ENCODE results near the gene KANSL2.
"Not testable (repeated sequence)": the region's sequence is repeated elsewhere in the genome, so short reads cannot be mapped to it uniquely, and the experiment has no call there.

The KANSL2 gene

DNA sequence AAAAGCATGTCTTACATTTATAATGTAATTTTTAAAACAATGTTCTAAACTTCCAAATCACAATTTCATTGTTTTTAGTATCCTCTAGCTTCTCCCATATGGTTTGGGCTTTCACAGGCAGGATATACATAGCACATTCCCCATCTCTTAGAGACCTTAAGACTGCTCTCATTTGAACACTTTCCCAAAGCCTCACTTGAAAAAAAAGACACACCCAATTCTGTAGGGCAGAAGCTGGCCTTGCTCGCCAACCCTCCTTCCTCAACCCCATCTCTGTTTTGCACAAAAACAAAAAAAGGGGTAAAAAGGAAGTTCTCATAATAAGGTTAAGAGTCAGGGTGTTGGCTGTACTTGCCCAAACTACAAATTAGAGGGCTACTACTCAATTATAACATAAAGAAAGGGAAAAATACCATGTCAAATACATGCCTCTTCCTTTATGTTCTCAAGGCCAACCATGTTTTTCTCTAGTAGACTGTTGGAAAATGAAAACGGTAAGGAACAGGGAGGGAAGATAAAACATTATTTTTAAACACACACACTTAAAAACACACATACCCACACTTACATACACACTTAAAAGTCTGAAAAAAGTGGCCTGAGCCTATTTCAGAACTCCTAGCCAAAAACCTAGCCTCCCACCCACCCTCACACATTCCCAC, 9.9 kb upstream of the KANSL2 start:
- Histone ChIP-seq H3K9ac (ENCODE audit: low read depth, low read length) (no peak overlapping the region), H3K4me1 (ENCODE audit: insufficient read depth, low read length) (no peaks in the 10 kb centered on the region), H3K36me3 (ENCODE audit: insufficient read depth, low read length) (peaks cover 18% of the 10 kb centered on the region), H3K9me3 (ENCODE audit: control insufficient read depth, insufficient read depth, low read length) (no peaks in the 10 kb centered on the region)

DNA sequence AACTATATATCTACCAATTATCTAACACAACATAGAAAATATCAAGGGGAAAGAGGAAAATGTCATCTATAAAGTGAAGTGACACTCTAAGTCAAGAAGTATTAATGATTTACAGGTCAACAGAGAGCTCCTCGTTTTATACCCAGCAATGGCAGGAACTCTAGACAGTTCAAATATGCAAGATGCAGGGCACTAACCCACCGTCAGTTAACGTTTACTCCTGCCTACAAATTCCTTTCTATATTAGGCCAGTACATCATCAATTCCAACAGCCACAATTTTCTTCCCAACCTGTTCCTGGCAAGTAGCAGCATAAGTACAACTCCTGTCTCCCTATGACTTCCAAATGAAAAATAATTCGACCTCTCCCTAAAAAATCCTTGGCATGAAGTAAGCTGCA, 9.0 kb upstream of the KANSL2 start:
- peaks cover 18% of the 10 kb centered on the region for H3K36me3 ChIP-seq (ENCODE audit: insufficient read depth, low read length)
- H3K9ac ChIP-seq (ENCODE audit: low read depth, low read length): no peak overlapping the region
- no peaks in the 10 kb centered on the region for H3K9me3 ChIP-seq (ENCODE audit: control insufficient read depth, insufficient read depth, low read length)
- no peaks in the 10 kb centered on the region for H3K4me1 ChIP-seq (ENCODE audit: insufficient read depth, low read length)

DNA sequence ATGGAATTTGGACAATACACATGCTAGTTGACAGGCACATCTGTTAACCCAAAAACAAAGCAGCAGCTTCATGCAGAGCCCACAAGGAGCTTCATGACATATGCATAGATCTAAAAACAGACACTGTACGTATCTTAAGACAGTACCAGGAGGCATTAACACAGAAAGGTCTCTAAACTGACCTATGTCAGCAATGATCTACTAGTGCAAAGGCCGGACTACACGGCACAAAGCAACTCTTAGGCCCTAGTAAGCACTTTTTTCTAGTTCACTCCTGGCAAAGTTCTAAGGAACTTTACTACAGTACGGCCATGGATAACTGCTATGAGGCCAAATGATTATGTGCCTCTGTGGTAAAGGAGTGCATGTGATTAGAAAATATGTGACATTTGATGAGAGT, 8.4 kb upstream of the KANSL2 start:
- no peak overlapping the region for H3K9ac ChIP-seq (ENCODE audit: low read depth, low read length)
- no peaks in the 10 kb centered on the region for H3K4me1 ChIP-seq (ENCODE audit: insufficient read depth, low read length)
- H3K9me3 ChIP-seq (ENCODE audit: control insufficient read depth, insufficient read depth, low read length): no peaks in the 10 kb centered on the region
- peaks cover 14% of the 10 kb centered on the region for H3K36me3 ChIP-seq (ENCODE audit: insufficient read depth, low read length)

DNA sequence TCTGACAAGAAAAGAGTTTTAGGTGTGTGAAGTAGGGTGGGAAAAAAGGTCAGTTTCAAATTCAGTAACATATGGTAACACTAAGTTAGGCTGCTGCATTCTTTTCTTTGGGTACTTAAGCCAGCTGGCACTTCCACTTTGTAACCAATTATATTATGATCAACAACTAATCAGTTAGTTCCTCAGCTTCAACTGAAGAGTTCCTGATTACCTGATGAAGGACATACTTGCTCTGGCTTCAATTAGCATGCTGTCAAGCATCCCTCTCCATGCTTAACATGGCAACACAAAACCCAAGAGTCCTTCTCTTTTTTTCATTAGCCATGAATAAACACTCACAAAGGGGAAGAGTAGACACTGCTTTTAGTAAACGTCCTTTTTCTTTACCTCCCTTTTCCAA, 6.8 kb upstream of the KANSL2 start:
- no peaks in the 10 kb centered on the region for H3K4me1 ChIP-seq (ENCODE audit: insufficient read depth, low read length)
- no peak overlapping the region for H3K9ac ChIP-seq (ENCODE audit: low read depth, low read length)
- peaks cover 12% of the 10 kb centered on the region for H3K36me3 ChIP-seq (ENCODE audit: insufficient read depth, low read length)
- no peaks in the 10 kb centered on the region for H3K9me3 ChIP-seq (ENCODE audit: control insufficient read depth, insufficient read depth, low read length)

DNA sequence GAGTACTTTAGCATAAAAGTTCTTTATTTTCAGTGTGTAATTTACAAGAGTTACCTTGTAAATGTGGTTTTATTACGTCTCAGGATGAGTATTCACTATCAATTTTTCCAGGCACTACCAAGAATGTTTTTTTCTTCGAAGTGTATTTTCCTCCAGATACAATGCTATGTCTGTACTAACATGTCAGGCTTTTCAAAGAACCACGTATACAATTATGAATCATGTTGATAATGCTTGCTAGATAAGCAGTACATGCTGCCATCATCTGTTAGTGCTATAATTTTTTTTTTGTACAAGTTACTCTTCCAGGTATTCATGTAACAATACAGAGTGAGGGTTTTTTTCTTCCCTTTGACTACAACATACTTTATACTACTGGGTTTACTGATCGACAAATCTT, 5.6 kb upstream of the KANSL2 start:
- Histone ChIP-seq H3K36me3 (ENCODE audit: insufficient read depth, low read length) (peaks cover 4% of the 10 kb centered on the region; the same call in 1 of the 2 replicates), H3K4me1 (ENCODE audit: insufficient read depth, low read length) (no peaks in the 10 kb centered on the region), H3K9me3 (ENCODE audit: control insufficient read depth, insufficient read depth, low read length) (no peaks in the 10 kb centered on the region), H3K9ac (ENCODE audit: low read depth, low read length) (no peak overlapping the region)

DNA sequence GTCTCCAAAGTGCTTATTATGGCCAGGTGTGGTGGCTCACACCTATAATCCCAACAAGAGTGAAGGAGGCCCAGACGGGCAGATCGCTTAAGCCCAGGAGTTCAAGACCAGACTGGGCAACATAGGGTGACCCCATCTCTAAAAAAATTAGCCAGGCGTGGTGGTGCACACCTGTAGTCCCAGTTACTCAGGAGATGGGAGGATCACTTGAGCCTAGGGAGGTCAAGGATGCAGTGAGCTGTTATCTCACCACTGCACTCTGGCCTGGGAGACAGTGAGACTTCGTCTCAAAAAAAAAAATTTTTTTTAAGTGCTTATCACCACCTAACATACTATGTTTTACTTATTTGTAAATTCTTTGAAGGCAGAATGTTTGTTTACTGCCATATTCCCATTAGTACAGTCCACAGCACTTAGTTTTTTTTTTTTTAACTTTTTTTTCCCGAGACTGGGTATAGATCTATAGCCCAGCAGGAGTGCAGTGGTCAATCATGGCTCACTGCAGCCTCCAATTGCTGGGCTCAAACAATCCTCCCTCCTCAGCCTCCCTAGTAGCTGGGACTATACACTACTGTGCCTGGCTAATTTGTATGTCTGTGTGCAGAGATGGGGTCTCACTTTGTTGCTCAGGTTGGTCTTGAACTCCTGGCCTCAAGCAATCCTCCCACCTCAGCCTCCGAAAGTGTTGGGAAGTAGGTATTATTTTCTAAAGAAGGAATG, 4.7 kb upstream of the KANSL2 start:
- no peaks in the 10 kb centered on the region for H3K9me3 ChIP-seq (ENCODE audit: control insufficient read depth, insufficient read depth, low read length)

DNA sequence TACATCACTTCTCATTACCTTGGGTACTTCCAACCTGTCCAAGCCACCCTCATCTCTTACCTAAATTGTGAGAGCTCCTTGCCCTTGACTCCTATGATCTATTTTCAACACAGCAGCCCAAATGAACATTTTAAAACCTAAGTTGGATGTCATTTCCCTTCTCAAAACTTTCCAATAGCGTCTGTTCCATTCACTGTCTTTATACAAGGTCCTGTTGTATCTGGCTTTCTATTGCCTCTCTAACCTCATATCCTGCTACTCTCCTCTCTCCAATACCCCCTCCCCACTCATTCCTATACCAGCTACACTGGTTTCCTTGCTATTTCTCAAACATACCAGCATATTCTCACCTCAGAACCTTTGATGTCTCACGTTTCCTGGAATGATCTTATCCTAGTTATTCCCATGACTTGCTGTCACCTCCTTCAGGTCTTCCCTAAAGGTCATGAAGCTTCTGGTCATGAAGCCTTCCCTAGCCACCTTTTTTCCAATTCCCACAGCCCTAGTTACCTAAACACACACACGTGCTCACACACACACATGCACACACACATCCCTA, 4.1 kb upstream of the KANSL2 start:
- no peaks in the 10 kb centered on the region for H3K9me3 ChIP-seq (ENCODE audit: control insufficient read depth, insufficient read depth, low read length)
- no peak overlapping the region for H3K9ac ChIP-seq (ENCODE audit: low read depth, low read length)
- no peaks in the 10 kb centered on the region for H3K36me3 ChIP-seq (ENCODE audit: insufficient read depth, low read length)
- no peaks in the 10 kb centered on the region for H3K4me1 ChIP-seq (ENCODE audit: insufficient read depth, low read length)

More for the DNA sequence above, 4.7 kb upstream of the KANSL2 start:
- Histone ChIP-seq H3K4me1 (ENCODE audit: insufficient read depth, low read length) (no peaks in the 10 kb centered on the region), H3K9ac (ENCODE audit: low read depth, low read length) (no peak overlapping the region), H3K36me3 (ENCODE audit: insufficient read depth, low read length) (peaks cover under 1% of the 10 kb centered on the region; the same call in 1 of the 2 replicates)

DNA sequence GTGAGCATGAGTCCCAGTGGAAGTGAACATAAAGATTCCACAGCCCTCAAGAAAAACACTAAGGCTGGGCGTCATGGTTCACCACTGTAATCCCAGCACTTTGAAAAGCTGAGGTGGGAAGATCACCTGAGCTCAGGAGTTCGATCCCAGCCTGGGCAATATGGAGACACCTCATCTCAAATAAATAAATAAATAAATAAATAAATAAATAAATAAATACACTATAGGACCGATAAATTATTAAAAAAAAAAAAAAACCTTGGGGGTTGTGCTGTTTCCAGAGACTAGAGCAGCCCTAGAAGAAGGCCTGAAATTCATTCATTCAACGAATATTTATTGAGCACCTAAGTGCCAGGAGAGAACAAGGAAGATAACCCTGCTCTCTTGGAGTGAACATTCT, 1.5 kb upstream of the KANSL2 start:
- Histone ChIP-seq H3K9me3 (ENCODE audit: control insufficient read depth, insufficient read depth, low read length) (no peaks in the 10 kb centered on the region), H3K4me1 (ENCODE audit: insufficient read depth, low read length) (peaks cover 4% of the 10 kb centered on the region), H3K36me3 (ENCODE audit: insufficient read depth, low read length) (peaks cover 11% of the 10 kb centered on the region; the same call in 1 of the 2 replicates), H3K9ac (ENCODE audit: low read depth, low read length) (no peak overlapping the region)

DNA sequence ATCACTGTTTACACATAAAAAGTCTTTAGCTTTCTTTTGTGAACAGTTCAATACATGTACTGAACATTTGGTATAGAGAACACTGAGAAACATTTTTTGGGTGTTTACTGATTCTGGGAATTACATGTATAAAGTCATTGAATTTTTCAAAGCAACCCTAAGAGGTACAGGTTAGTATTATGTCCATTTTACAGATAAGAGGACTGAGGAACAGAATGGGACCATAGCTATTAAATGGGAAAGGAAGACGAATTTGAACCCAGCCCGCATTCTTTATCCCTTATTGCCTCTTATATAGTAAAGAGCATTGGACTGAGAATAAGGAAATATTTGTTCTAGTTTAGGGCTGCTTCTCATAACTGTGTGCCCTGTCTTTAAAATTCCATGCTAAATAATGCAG, 889 bp upstream of the KANSL2 start:
- Histone ChIP-seq H3K9ac (ENCODE audit: low read depth, low read length) (peak overlapping the region; percentile 77; the same call in 1 of the 2 replicates), H3K9me3 (ENCODE audit: control insufficient read depth, insufficient read depth, low read length) (no peaks in the 10 kb centered on the region), H3K4me1 (ENCODE audit: insufficient read depth, low read length) (peaks cover 4% of the 10 kb centered on the region), H3K36me3 (ENCODE audit: insufficient read depth, low read length) (peaks cover 13% of the 10 kb centered on the region; the same call in 1 of the 2 replicates)

DNA sequence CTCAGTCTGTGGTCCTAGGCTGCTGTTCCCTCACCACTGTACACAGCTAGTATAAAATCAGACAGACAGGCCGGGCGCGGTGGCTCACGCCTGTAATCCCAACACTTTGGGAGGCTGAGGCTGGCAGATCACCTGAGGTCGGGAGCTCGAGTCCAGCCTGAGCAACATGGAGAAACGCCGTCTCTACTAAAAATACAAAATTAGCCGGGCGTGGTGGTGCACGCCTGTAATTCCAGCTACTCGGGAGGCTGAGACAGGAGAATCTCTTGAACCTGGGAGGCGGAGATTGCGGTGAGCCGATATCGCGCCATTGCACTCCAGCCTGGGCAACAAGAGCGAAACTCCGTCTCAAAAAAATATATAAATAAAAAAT, 481 bp upstream of the KANSL2 start:
- not testable (repeated sequence) for H3K4me1 ChIP-seq (ENCODE audit: insufficient read depth, low read length); H3K9me3 ChIP-seq (ENCODE audit: control insufficient read depth, insufficient read depth, low read length)
- Histone ChIP-seq H3K36me3 (ENCODE audit: insufficient read depth, low read length) (peaks cover 13% of the 10 kb centered on the region; the same call in 1 of the 2 replicates), H3K9ac (ENCODE audit: low read depth, low read length) (peak overlapping the region; percentile 77)

DNA sequence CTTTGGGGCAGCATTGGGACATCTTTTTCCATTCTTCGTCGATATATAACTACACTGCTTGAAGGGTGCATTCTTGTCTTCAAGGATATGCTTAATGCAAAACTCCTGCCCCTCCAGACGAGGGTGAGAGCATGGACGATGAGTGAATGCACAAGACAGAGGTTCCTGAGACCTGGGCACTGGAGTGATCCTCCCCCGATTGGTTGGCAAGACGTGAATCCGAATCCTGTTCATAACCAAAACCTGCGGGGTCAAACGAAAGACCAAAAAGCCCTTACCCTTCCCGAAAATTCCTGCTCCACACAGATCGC, 684 bp downstream of the KANSL2 start:
- Histone ChIP-seq H3K9me3 (ENCODE audit: control insufficient read depth, insufficient read depth, low read length) (no peaks in the 10 kb centered on the region), H3K9ac (ENCODE audit: low read depth, low read length) (peak overlapping the region; percentile 77), H3K4me1 (ENCODE audit: insufficient read depth, low read length) (peaks cover 4% of the 10 kb centered on the region), H3K36me3 (ENCODE audit: insufficient read depth, low read length) (peaks cover 13% of the 10 kb centered on the region; the same call in 1 of the 2 replicates)

DNA sequence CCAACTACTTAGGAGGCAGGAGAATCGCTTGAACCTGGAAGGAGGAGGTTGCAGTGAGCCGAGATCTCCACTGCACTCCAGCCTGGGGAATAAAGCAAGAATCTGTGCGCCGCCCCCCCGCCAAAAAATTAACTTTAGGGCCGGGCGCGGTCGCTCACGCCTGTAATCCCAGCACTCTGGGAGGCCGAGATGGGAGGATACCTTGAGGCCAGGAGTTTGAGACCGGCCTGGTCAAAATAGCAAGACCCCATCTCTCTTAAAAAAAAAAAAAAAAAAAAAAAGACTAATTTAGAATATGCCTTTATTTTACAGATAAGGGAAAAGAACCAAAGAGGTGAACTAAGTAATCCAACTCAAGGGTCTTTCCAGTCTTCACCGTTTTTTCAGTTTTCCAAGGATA, 1.2 kb downstream of the KANSL2 start:
- H3K9ac ChIP-seq (ENCODE audit: low read depth, low read length): peak overlapping the region; percentile 77; the same call in 1 of the 2 replicates
- peaks cover 13% of the 10 kb centered on the region for H3K36me3 ChIP-seq (ENCODE audit: insufficient read depth, low read length)
- H3K9me3 ChIP-seq (ENCODE audit: control insufficient read depth, insufficient read depth, low read length): no peaks in the 10 kb centered on the region
- H3K4me1 ChIP-seq (ENCODE audit: insufficient read depth, low read length): peaks cover 4% of the 10 kb centered on the region

DNA sequence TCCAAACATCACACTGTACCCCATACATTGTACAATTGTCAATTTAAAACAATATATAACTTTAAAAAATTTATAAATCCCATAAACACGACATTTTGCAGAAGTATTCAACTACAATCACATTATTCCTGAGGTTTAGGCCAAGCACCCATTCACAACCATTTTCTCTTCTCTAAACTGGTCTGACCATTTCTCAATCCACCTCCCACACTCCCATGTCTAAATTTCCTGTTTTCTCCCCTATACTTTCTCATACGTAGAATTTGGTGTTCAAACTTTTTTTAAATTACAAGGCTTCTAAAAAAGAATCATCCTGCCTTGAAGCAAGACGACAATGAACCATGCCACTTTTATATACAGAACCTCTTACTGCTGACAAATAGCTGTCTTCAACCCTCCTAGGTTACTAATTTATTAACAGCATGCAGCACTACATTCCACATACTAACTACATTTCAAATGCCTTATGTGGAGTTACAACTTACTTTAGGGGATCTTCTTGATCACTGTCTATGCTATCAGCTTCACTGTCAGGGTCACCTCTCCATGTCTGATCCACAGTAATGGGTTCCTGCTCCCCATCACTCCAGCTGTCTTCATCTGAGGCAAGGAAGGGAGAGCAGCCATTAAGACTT, 3.4 kb downstream of the KANSL2 start:
- peaks cover 19% of the 10 kb centered on the region for H3K36me3 ChIP-seq (ENCODE audit: insufficient read depth, low read length)
- H3K4me1 ChIP-seq (ENCODE audit: insufficient read depth, low read length): peaks cover 4% of the 10 kb centered on the region
- no peaks in the 10 kb centered on the region for H3K9me3 ChIP-seq (ENCODE audit: control insufficient read depth, insufficient read depth, low read length)
- no peak overlapping the region for H3K9ac ChIP-seq (ENCODE audit: low read depth, low read length)

DNA sequence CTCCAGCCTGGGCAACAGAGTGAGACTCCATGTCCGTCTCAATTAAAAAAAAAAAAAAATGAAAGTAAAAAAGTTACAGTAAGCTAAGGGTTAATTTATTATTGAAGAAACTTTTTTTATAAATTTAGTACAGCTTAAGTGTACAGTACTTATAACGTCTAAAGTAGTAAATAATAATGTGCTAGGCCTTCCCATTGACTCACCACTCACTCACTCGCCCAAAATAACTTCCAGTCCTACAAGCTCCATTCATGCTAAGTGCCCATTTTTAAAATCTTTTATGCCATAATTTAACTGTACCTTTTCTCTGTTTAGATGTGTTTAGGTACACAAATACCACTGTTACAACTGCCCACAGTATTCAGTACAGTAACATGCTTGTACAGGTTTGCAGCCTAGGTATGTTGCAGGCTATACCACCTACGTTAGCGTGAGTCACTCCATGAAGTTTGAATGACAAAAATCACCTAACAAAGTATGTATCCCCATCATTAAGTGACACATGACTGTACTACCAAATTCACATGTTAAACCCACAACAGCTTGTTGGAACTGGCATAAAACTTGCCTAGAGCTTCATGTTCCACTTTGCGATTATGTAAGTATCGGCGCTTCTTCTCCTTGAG, 10.7 kb downstream of the KANSL2 start:
- Histone ChIP-seq H3K9ac (ENCODE audit: low read depth, low read length) (no peak overlapping the region), H3K9me3 (ENCODE audit: control insufficient read depth, insufficient read depth, low read length) (no peaks in the 10 kb centered on the region), H3K36me3 (ENCODE audit: insufficient read depth, low read length) (peaks cover 33% of the 10 kb centered on the region), H3K4me1 (ENCODE audit: insufficient read depth, low read length) (no peaks in the 10 kb centered on the region)

All from ES-I3 (cell line).